ENCODE measurements around the gene CYFIP2. TPM values are rescaled to one million over a fixed set of nuclear protein-coding genes. Genes with fewer than 3 reads are reported as not detected.

CYFIP2 gene
- total RNA-seq, 1 donor from 2014 or later, result 27.7 TPM

DNA sequence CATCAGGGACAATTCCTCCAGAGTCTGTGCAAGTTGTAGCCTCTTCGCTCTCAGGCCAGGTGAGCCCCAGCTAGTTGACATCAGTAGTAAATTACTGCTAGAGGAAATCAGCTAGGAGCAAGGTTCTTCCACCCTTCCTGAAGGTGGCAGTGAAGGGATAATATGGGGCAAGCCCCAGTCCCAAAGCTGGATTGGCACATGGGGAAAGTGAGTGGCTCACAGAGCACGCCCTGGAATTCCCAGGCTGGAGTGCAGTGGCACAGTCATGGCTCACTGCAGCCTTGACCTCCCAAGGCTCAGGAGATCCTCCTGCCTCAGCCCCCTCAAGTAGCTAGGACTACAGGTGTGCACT, 82.1 kb downstream of the CYFIP2 start:
- TF ChIP-seq POLR2AphosphoS5 (IDR thresholded peaks at IDR 0.05; ENCODE audit: insufficient read depth in 1 of 2, low read depth in 1 of 2) (no peak), POLR2A (IDR thresholded peaks at IDR 0.05) (no peak)
- TF ChIP-seq, protein P1, sequence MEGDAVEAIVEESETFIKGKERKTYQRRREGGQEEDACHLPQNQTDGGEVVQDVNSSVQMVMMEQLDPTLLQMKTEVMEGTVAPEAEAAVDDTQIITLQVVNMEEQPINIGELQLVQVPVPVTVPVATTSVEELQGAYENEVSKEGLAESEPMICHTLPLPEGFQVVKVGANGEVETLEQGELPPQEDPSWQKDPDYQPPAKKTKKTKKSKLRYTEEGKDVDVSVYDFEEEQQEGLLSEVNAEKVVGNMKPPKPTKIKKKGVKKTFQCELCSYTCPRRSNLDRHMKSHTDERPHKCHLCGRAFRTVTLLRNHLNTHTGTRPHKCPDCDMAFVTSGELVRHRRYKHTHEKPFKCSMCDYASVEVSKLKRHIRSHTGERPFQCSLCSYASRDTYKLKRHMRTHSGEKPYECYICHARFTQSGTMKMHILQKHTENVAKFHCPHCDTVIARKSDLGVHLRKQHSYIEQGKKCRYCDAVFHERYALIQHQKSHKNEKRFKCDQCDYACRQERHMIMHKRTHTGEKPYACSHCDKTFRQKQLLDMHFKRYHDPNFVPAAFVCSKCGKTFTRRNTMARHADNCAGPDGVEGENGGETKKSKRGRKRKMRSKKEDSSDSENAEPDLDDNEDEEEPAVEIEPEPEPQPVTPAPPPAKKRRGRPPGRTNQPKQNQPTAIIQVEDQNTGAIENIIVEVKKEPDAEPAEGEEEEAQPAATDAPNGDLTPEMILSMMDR (IDR thresholded peaks at IDR 0.05), result no peak
- no peaks in the 10 kb centered on the region for H3K36me3 ChIP-seq
- no peak overlapping the region for H3K4me3 ChIP-seq
- intact Hi-C loops (cut with DNase I), result no loop called here
- H3K27ac ChIP-seq, result no peak overlapping the region
- no peaks in the 10 kb centered on the region for H3K9me3 ChIP-seq
- no peaks in the 10 kb centered on the region for H3K27me3 ChIP-seq
- DNase-seq (ENCODE audit: extremely low spot score in 2 of 2), result no peak
- H3K4me1 ChIP-seq, result no peaks in the 10 kb centered on the region

DNA sequence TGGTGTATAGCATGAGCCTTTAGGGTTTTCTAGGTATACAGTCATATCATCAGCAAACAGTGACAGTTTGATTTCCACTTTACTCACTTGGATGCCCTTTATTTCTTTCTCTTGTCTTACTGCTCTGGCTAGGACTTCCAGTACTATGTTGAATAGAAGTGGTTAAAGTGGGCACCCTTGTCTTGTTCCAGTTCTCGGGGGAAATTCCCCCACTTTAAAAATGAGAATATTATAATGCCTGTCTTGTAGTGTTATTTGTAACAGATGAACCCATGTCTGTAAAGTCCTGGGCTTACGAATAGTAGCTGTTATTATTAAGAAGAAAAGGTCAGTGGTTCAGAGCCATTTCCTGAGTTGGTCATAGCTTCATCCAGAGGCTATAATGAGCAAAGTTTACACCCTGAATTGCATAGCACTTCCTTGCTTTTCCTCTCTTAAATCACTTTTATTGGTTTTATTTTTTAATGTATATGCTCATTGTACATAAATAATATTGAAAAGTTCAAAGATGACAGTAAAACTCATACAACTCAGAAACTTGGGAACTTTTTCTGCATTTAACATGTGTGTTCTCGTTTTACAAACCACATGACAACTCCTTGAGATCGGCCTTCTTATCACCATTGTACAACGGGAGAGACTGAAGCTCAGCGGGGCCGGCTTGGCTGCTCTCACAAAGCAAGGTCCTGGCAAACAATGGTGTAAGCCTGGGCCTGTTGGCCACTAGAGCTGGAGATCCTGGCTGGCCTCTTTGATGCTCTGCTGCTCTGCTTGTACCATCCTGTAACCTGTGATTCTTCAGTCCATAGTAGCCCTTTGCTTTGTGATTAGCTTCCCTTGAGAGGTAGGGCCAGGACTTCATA, 85.2 kb downstream of the CYFIP2 start:
- no peaks in the 10 kb centered on the region for H3K36me3 ChIP-seq
- no peak for TF ChIP-seq POLR2AphosphoS5 (IDR thresholded peaks at IDR 0.05; ENCODE audit: insufficient read depth in 1 of 2, low read depth in 1 of 2)
- TF ChIP-seq, protein P1 (IDR thresholded peaks at IDR 0.05), result no peak
- TF ChIP-seq POLR2A (IDR thresholded peaks at IDR 0.05), result no peak
- H3K9me3 ChIP-seq, result no peaks in the 10 kb centered on the region
- H3K27me3 ChIP-seq, result no peaks in the 10 kb centered on the region
- no peak overlapping the region for H3K27ac ChIP-seq
- no peak overlapping the region for H3K4me3 ChIP-seq
- no peaks in the 10 kb centered on the region for H3K4me1 ChIP-seq
- DNase-seq (ENCODE audit: extremely low spot score in 2 of 2), result no peak
- intact Hi-C loops (cut with DNase I), result no loop called here

DNA sequence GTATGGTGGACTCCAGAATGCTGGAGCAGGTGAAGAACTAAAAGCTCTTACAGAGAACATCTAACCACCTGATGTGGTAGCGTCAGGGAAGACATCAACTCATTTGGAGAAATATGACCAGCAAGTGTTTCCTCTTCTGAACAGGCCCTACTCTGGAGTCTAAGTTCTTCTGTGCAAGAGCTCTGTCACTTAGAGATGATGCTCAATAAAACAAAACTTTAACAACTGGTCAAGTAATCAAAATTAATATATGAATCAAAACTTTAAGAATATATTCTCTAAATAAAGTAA, 85.8 kb downstream of the CYFIP2 start:
- H3K4me3 ChIP-seq, result no peak overlapping the region
- H3K9me3 ChIP-seq, result no peaks in the 10 kb centered on the region
- TF ChIP-seq, protein P1 (IDR thresholded peaks at IDR 0.05), result no peak
- TF ChIP-seq POLR2A (IDR thresholded peaks at IDR 0.05) (no peak), POLR2AphosphoS5 (IDR thresholded peaks at IDR 0.05; ENCODE audit: insufficient read depth in 1 of 2, low read depth in 1 of 2) (no peak)
- no peak for DNase-seq (ENCODE audit: extremely low spot score in 2 of 2)
- no peak overlapping the region for H3K27ac ChIP-seq
- H3K4me1 ChIP-seq, result no peaks in the 10 kb centered on the region
- intact Hi-C loops (cut with DNase I), result no loop called here
- H3K27me3 ChIP-seq, result no peaks in the 10 kb centered on the region
- no peaks in the 10 kb centered on the region for H3K36me3 ChIP-seq

DNA sequence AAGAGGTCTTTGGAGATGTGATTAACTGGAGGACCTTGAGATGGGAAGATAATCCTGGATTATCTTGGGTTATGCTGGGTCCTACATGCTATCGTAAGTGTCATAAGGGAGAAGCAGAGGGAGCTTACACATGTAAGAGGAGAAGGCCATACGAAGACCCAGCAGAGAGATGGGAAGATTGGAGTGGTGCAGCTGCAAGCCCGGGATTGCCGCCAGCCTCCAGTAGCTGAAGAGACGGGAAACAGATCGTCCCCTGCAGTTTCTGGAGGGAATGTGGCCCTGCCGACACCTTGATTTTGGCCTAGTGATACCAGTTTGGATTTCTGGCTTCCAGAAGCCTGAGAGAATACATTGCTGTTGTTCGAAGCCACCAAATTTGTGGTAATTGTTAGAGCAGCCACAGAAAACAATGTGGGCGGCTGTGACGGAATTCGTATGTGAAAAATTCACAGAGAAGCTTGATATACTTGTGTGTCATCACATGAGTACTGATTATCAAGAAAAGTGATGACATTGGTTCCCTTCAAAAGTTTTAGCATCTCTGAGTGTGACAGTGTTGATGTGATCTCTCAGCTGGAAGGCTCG, 86.9 kb downstream of the CYFIP2 start:
- no peaks in the 10 kb centered on the region for H3K4me1 ChIP-seq
- no peaks in the 10 kb centered on the region for H3K36me3 ChIP-seq
- H3K27me3 ChIP-seq, result no peaks in the 10 kb centered on the region
- intact Hi-C loops (cut with DNase I), result no loop called here
- no peak overlapping the region for H3K27ac ChIP-seq
- DNase-seq (ENCODE audit: extremely low spot score in 2 of 2), result no peak
- H3K9me3 ChIP-seq, result no peaks in the 10 kb centered on the region
- no peak for TF ChIP-seq POLR2AphosphoS5 (IDR thresholded peaks at IDR 0.05; ENCODE audit: insufficient read depth in 1 of 2, low read depth in 1 of 2)
- TF ChIP-seq, protein P1 (IDR thresholded peaks at IDR 0.05), result no peak
- TF ChIP-seq POLR2A (IDR thresholded peaks at IDR 0.05), result no peak
- H3K4me3 ChIP-seq, result no peak overlapping the region

DNA sequence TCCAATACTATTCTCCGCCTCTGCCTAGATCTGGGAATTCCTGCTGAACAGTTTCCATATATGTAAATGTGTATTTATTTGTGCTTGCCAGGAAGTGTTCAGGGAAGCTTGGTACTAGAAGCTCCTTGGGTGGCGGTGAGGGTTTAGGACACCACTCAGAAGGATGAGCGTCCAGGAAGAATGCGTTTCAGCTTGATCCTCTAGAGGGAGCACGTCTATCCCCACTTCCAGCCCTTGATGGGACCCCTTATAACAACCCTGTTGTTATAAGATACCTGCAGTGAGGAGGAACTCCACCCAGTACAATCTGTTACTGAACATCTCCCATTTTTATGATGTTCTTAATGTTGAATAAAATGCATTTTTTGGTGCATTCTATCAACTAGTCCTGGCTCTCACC, 88.9 kb downstream of the CYFIP2 start:
- Histone ChIP-seq H3K27ac (no peak overlapping the region), H3K4me1 (no peaks in the 10 kb centered on the region), H3K4me3 (no peak overlapping the region), H3K27me3 (no peaks in the 10 kb centered on the region), H3K9me3 (no peaks in the 10 kb centered on the region), H3K36me3 (no peaks in the 10 kb centered on the region)
- DNase-seq (ENCODE audit: extremely low spot score in 2 of 2), result peak in 1 of 2 donors; percentile 37
- TF ChIP-seq POLR2A (IDR thresholded peaks at IDR 0.05) (no peak), POLR2AphosphoS5 (IDR thresholded peaks at IDR 0.05; ENCODE audit: insufficient read depth in 1 of 2, low read depth in 1 of 2) (no peak)
- TF ChIP-seq, protein P1 (IDR thresholded peaks at IDR 0.05), result no peak
- intact Hi-C loops (cut with DNase I), result no loop called here
